Psoas muscle (tissue), 8 donors: ENCODE results near the gene SLC35F4. TPM values are rescaled to one million over a fixed set of nuclear protein-coding genes. Genes with fewer than 3 reads are reported as not detected.

Source experiments
- ATAC-seq, 4 donors: fragments of 200-7000 bp; cut with Tn5 transposase; one replicate each; pipeline ENCODE4 v1.9.1; 2020; ENCODE audit warnings: moderate library complexity in 3 of 4, mild to moderate bottlenecking in 2 of 4
- DNase-seq, 2 donors: peaks; one replicate each; pipeline ENCODE4 v3.0.0-alpha.2; 2020
- H3K27ac ChIP-seq: fragments of 200-600 bp; one replicate; pipeline ENCODE4 v1.8.0; 2022
- H3K27me3 ChIP-seq, 3 donors: fragments of 200-600 bp in 1 of 3; one replicate each; pipeline versions ENCODE4 v1.6.1 to v1.8.0; 2013 to 2022; ENCODE audit warnings: low read length in 2 of 3, mild to moderate bottlenecking in 2 of 3, moderate library complexity in 1 of 3; ENCODE audit not compliant: insufficient read depth in 3 of 3
- H3K36me3 ChIP-seq, 2 donors: fragments of 200-600 bp in 1 of 2; one replicate each; pipeline versions ENCODE4 v1.6.1 to v1.8.0; 2013 to 2022; ENCODE audit warnings: low read depth in 1 of 2, mild to moderate bottlenecking in 1 of 2, moderate library complexity in 1 of 2; ENCODE audit not compliant: insufficient read depth in 1 of 2
- H3K4me1 ChIP-seq: fragments of 200-600 bp; one replicate; pipeline ENCODE4 v1.8.0; 2022
- H3K4me3 ChIP-seq: fragments of 200-600 bp; one replicate; pipeline ENCODE4 v1.8.0; 2022; ENCODE audit warnings: mild to moderate bottlenecking
- H3K9me3 ChIP-seq: fragments of 200-600 bp; one replicate; pipeline ENCODE4 v1.8.0; 2022
- WGBS, 3 donors: extraction: QIAGEN DNeasy Blood & Tissue Kit; methylation state at CpG; one replicate each; pipeline versions ENCODE4 v1.1.6 to v1.1.7; 2013; 5-methylcytosine and 5-hydroxymethylcytosine counted together
- intact Hi-C, 2 donors: fragments of 100-400 bp; cut with DNase I; formaldehyde crosslinking; loops; one replicate each; pipeline versions ENCODE4 v1.11.0 to v1.14.2; 2022
- polyA plus RNA-seq, 3 donors: library from polyadenylated mRNA; stranded (reverse); fragments of 200-250 nt; gene quantifications; one replicate each; pipeline ENCODE4 v1.2.3, GENCODE V29; 2013
- total RNA-seq, 4 donors: library from RNA; stranded (reverse); fragmentation: NEBNext Ultra II Directional in 2 of 4; extraction: Animal tissue kit (Norgen Biotek cat#: 25700) in 2 of 4; gene quantifications; one replicate each; pipeline versions ENCODE4 v1.2.1 to v1.2.4, GENCODE V29; 2021 to 2023
- TF ChIP-seq, protein P1 (sequence below): fragments of 200-600 bp; IDR thresholded peaks from one replicate; pipeline ENCODE4 v1.8.0; 2022; ENCODE audit warnings: antibody characterized with exemption
- donor health status: healthy with polysubstance abuse.
- donor health status: DM: no; HTN: no; CAD: no; lungs with moderate emphysema.
- donor health status: Bipolar disorder and iron deficiency.
- donor health status: healthy.
- donor health status: DM: yes; HTN: yes; CAD: no.
- donor health status: DM: no; HTN: no; CAD: no.
- donor health status: DM: no; HTN: no; CAD: no.
- donor health status: DM: yes; HTN: yes; CAD: no.

Gene SLC35F4
- total and polyA plus RNA-seq, 7 donors, result not detected

DNA sequence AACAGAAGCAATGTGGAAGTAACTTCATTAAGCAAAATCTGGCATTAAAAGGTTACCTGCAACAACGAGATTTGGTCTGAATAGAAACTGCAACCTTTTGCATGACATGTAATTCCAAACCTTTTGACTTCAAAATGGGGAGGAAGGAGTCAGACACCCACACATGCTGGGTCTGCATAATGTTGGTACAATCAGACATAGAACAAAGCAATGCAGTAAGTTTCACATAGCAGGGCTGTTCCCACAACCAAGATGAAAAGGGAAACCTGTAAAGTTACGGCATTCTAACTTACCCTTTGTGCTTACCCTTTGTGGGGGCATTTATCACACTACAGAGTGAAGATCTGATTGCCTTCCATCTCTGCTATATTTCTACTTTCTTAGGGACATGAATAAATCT lies 10.1 kb upstream of the SLC35F4 start:
- no peak for ATAC-seq
- Histone ChIP-seq H3K9me3 (no peaks in the 10 kb centered on the region), H3K27me3 (no peaks in the 10 kb centered on the region), H3K36me3 (no peaks in the 10 kb centered on the region), H3K4me1 (no peaks in the 10 kb centered on the region), H3K27ac (no peak overlapping the region), H3K4me3 (no peak overlapping the region)
- TF ChIP-seq, protein P1, sequence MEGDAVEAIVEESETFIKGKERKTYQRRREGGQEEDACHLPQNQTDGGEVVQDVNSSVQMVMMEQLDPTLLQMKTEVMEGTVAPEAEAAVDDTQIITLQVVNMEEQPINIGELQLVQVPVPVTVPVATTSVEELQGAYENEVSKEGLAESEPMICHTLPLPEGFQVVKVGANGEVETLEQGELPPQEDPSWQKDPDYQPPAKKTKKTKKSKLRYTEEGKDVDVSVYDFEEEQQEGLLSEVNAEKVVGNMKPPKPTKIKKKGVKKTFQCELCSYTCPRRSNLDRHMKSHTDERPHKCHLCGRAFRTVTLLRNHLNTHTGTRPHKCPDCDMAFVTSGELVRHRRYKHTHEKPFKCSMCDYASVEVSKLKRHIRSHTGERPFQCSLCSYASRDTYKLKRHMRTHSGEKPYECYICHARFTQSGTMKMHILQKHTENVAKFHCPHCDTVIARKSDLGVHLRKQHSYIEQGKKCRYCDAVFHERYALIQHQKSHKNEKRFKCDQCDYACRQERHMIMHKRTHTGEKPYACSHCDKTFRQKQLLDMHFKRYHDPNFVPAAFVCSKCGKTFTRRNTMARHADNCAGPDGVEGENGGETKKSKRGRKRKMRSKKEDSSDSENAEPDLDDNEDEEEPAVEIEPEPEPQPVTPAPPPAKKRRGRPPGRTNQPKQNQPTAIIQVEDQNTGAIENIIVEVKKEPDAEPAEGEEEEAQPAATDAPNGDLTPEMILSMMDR, result no peak
- 62 to 66% (median 64%) methylated on average over 2 of the region's 2 CpGs for WGBS, 3 donors
- DNase-seq, result no peak
- intact Hi-C loops, result no loop called here

DNA sequence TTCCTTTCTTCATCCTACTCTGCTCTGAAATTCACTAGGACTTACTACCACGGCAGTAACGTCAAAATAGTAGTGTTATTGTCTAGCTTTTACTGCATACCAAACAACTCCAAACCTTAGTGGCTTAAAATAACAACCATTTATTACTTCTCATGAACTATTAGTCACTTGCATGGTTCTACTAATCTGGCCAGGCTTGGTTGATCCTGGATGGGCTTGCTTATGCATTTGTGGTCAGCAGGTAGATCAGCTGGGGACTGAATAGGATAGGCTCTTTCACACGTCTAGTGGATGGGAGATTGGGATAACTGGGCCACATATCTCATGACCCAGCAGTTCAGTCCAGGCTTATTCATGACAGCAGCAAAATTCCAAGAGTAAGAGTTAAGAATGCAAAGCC lies 9.4 kb upstream of the SLC35F4 start:
- intact Hi-C loops, result no loop called here
- no peak for DNase-seq

DNA sequence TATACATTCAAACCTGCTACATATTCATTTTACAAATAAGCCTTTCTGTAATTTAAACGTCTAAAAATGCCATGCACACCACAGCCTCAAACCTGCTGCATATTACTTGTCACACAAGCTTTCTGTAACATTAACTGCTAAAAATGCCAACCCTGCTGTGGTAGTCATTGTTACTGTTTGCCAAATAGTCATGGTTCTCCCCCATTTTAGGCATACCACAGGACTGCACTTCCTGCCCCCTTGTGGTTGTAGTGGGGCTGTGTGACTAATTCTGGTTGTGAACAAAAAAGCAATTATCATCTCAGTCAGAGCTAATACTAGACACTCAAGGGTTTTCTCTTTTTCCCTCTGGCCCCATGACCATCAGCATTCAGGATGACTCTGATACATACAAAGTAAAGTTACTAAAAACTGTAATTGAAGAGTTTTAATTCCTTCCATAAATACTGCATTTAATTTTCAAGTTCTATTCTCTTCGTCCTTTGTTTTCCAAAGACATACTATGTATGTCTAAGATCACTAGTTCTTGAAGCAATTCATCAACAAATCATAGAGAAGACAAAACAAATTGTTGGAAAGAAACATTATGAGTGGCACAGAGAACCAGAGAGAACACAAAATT lies 5.7 kb upstream of the SLC35F4 start:
- no peak overlapping the region for H3K4me3 ChIP-seq
- H3K27me3 ChIP-seq, result peaks cover 0 to 13% (median 0%) of the 10 kb centered on the region in 3 donors
- no peak for ATAC-seq
- H3K27ac ChIP-seq, result no peak overlapping the region
- intact Hi-C loops, result no loop called here
- no peak for DNase-seq
- H3K36me3 ChIP-seq, result no peaks in the 10 kb centered on the region
- TF ChIP-seq, protein P1, result peak; percentile 19
- WGBS, 3 donors, result 46 to 53% (median 46%) methylated on average over 2 of the region's 2 CpGs
- H3K9me3 ChIP-seq, result no peaks in the 10 kb centered on the region
- H3K4me1 ChIP-seq, result no peaks in the 10 kb centered on the region

More for the DNA sequence above, 9.4 kb upstream of the SLC35F4 start:
- no peaks in the 10 kb centered on the region for H3K9me3 ChIP-seq
- no peak for ATAC-seq
- no peak overlapping the region for H3K27ac ChIP-seq
- no peaks in the 10 kb centered on the region for H3K36me3 ChIP-seq
- TF ChIP-seq, protein P1, result no peak
- no peak overlapping the region for H3K4me3 ChIP-seq
- no peaks in the 10 kb centered on the region for H3K27me3 ChIP-seq
- WGBS, 3 donors, result 54 to 75% (median 59%) methylated on average over 3 of the region's 3 CpGs
- H3K4me1 ChIP-seq, result no peaks in the 10 kb centered on the region

DNA sequence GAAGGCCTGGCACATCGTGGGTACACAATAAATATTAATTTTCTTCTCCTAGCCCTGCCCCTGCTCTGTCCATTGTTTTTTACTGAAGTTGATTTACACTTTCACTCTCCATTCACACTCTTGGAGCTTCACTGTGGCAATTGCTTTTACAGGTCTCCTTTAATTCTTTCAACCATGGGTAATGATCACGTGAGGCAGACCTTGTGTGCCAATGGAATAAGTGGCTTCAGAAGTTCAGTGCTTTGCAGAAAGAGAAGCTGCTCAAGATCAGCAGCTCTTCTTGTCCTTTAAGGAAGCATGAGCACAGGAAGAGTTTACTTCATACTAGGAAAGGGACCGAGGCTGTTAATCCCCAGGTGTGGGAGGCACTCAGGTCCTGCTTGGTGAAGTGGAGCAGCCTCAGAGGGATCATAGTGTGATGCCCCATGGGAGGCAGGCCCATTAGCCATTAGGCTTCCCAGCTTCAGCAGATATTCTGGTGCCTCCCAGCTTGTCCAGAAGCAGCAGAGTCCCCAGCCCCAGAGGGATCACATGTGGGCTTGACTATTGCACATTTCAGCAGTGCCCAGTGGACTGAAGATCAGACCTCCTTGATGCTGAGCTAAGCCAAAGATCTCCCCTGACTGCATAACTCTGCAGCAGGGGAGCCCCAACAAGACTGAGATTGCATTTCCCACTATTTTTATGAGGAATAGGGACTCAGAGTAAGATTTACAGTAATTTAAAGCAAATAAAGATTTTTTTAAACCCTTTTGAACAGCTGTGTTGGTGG lies 5.0 kb upstream of the SLC35F4 start:
- ATAC-seq (no peak), DNase-seq (no peak)
- no peaks in the 10 kb centered on the region for H3K9me3 ChIP-seq
- WGBS, 3 donors, result 41 to 48% (median 45%) methylated on average over 3 of the region's 3 CpGs
- H3K36me3 ChIP-seq, result no peaks in the 10 kb centered on the region
- intact Hi-C loops, result no loop called here
- no peak overlapping the region for H3K4me3 ChIP-seq
- H3K27ac ChIP-seq, result no peak overlapping the region
- H3K4me1 ChIP-seq, result no peaks in the 10 kb centered on the region
- TF ChIP-seq, protein P1, result no peak
- H3K27me3 ChIP-seq, result peaks cover 0 to 20% (median 4%) of the 10 kb centered on the region in 3 donors
